Neural progenitor cell (in vitro differentiated cells): ENCODE results near the gene PCDH8.

Experiments used
- CTCF ChIP-seq: fragments of 200-600 bp; sonication (generic); IDR thresholded peaks from 2 replicates; pipeline ENCODE4 v1.5.1; 2017; ENCODE audit warnings: antibody characterized with exemption, mild to moderate bottlenecking
- EZH2phosphoT487 ChIP-seq: fragments of 200-600 bp; sonication (generic); IDR thresholded peaks from 2 replicates; pipeline ENCODE4 v1.6.1; 2017; ENCODE audit warnings: antibody characterized with exemption

- TF ChIP-seq CTCF = no peak
- TF ChIP-seq EZH2phosphoT487 = no peak
These were observed 33.1 kb downstream of the PCDH8 start for GRCh38 chr13:52815330-52815729.
